Hepatocyte (in vitro differentiated cells): ENCODE measurements around the gene SCN2B. TPM values are rescaled to one million over a fixed set of nuclear protein-coding genes. Genes with fewer than 3 reads are reported as not detected.
"Not testable (repeated sequence)": the region's sequence is repeated elsewhere in the genome, so short reads cannot be mapped to it uniquely, and the experiment has no call there.

Source experiments
- DNase-seq: peaks from one replicate; pipeline ENCODE4 v3.0.0-alpha.2; 2016; ENCODE audit warnings: low spot score
- H2AFZ ChIP-seq: fragments of 200-600 bp; sonication (generic); 2 replicates; pipeline ENCODE4 v1.6.0; 2016; ENCODE audit warnings: antibody characterized with exemption, mild to moderate bottlenecking
- H3K27ac ChIP-seq: fragments of 200-600 bp; sonication (generic); 2 replicates; pipeline ENCODE4 v1.5.1; 2016; ENCODE audit warnings: mild to moderate bottlenecking
- H3K27me3 ChIP-seq: fragments of 200-600 bp; sonication (generic); 2 replicates; pipeline ENCODE4 v1.6.1; 2016
- H3K36me3 ChIP-seq: fragments of 200-600 bp; sonication (generic); replicated peaks from 2 replicates; pipeline ENCODE4 v1.5.1; 2016; ENCODE audit warnings: low read depth; ENCODE audit not compliant: insufficient read depth
- H3K4me1 ChIP-seq: fragments of 200-600 bp; sonication (generic); 2 replicates; pipeline ENCODE4 v1.5.1; 2016; ENCODE audit warnings: mild to moderate bottlenecking, moderate library complexity; ENCODE audit not compliant: insufficient read depth
- H3K4me2 ChIP-seq: fragments of 200-600 bp; sonication (generic); 2 replicates; pipeline ENCODE4 v1.6.0; 2016
- H3K4me3 ChIP-seq: fragments of 200-600 bp; sonication (generic); 2 replicates; pipeline ENCODE4 v1.5.1; 2016; ENCODE audit warnings: mild to moderate bottlenecking
- H3K79me2 ChIP-seq: fragments of 200-600 bp; sonication (generic); 2 replicates; pipeline ENCODE4 v1.6.0; 2017; ENCODE audit warnings: mild to moderate bottlenecking
- H3K9me2 ChIP-seq: fragments of 200-600 bp; sonication (generic); replicated peaks from 2 replicates; pipeline ENCODE4 v1.6.0; 2017; ENCODE audit warnings: mild to moderate bottlenecking; ENCODE audit not compliant: insufficient read depth
- H3K9me3 ChIP-seq: fragments of 200-600 bp; sonication (generic); 2 replicates; pipeline ENCODE4 v1.5.1; 2016; ENCODE audit warnings: low read depth, mild to moderate bottlenecking
- H4K20me1 ChIP-seq: fragments of 200-600 bp; sonication (generic); 2 replicates; pipeline ENCODE4 v1.6.0; 2016; ENCODE audit warnings: mild to moderate bottlenecking; ENCODE audit not compliant: insufficient read depth, poor library complexity, severe bottlenecking
- CTCF ChIP-seq: fragments of 200-600 bp; sonication (generic); IDR thresholded peaks from 2 replicates; pipeline ENCODE4 v1.5.1; 2016; ENCODE audit warnings: antibody characterized with exemption, mild to moderate bottlenecking; ENCODE audit not compliant: poor library complexity
- EZH2 ChIP-seq: fragments of 200-600 bp; sonication (generic); IDR thresholded peaks from 2 replicates; pipeline ENCODE4 v1.6.1; 2016; ENCODE audit warnings: antibody characterized with exemption, mild to moderate bottlenecking, borderline replicate concordance
- EZH2phosphoT487 ChIP-seq: fragments of 200-600 bp; sonication (generic); IDR thresholded peaks from one replicate; pipeline ENCODE4 v1.6.1; 2018; ENCODE audit warnings: antibody characterized with exemption, mild to moderate bottlenecking, low read depth, moderate library complexity; ENCODE audit not compliant: unreplicated experiment, severe bottlenecking
- WGBS: methylation state at CpG from one replicate; pipeline ENCODE4 v1.1.6; 2016; ENCODE audit warnings: low lambda C conversion rate; ENCODE audit errors: missing lambda C conversion rate; 5-methylcytosine and 5-hydroxymethylcytosine counted together
- polyA plus RNA-seq: library from polyadenylated mRNA; unstranded; fragments of >200 nt; fragmentation: Nextera tagmentation; extraction: Ambion mirVana; gene quantifications from 2 replicates; pipeline ENCODE4 v1.2.1, GENCODE V29; 2016
- total RNA-seq: library from RNA; depleted of rRNA; stranded (reverse); fragments of >200 nt; gene quantifications from 2 replicates; pipeline ENCODE4 v1.2.3, GENCODE V29; 2014

Gene SCN2B
- total and polyA plus RNA-seq, 2 experiments from 2014 or later, result 1.1 to 1.2 TPM

GRCh38 chr11:118186346-118187107 is 10.1 kb upstream of the SCN2B start:
- Histone ChIP-seq H4K20me1 (no peaks in the 10 kb centered on the region), H3K4me2 (no peak overlapping the region), H3K27me3 (peaks cover 3% of the 10 kb centered on the region), H3K9me2 (no peaks in the 10 kb centered on the region), H3K4me1 (no peaks in the 10 kb centered on the region), H3K36me3 (no peaks in the 10 kb centered on the region), H3K79me2 (no peaks in the 10 kb centered on the region), H3K4me3 (no peak overlapping the region), H3K9me3 (no peaks in the 10 kb centered on the region), H2AFZ (no peak overlapping the region), H3K27ac (no peak overlapping the region)
- no peak for DNase-seq
- TF ChIP-seq EZH2phosphoT487, result no peak
- TF ChIP-seq EZH2, result no peak
- TF ChIP-seq CTCF, result no peak
- 81% methylated on average over 6 of the region's 6 CpGs for WGBS

GRCh38 chr11:118184784-118185579 is 8.5 kb upstream of the SCN2B start:
- no peaks in the 10 kb centered on the region for H3K9me2 ChIP-seq
- no peak overlapping the region for H3K4me3 ChIP-seq
- peaks cover 3% of the 10 kb centered on the region for H3K27me3 ChIP-seq
- DNase-seq, result no peak
- TF ChIP-seq CTCF (no peak), EZH2 (no peak), EZH2phosphoT487 (no peak)
- H3K9me3 ChIP-seq, result no peaks in the 10 kb centered on the region
- WGBS, result 96% methylated on average over 12 of the region's 12 CpGs
- no peaks in the 10 kb centered on the region for H4K20me1 ChIP-seq
- no peak overlapping the region for H3K27ac ChIP-seq
- no peaks in the 10 kb centered on the region for H3K79me2 ChIP-seq
- H3K4me1 ChIP-seq, result no peaks in the 10 kb centered on the region
- no peak overlapping the region for H2AFZ ChIP-seq
- no peak overlapping the region for H3K4me2 ChIP-seq
- H3K36me3 ChIP-seq, result no peaks in the 10 kb centered on the region

DNA sequence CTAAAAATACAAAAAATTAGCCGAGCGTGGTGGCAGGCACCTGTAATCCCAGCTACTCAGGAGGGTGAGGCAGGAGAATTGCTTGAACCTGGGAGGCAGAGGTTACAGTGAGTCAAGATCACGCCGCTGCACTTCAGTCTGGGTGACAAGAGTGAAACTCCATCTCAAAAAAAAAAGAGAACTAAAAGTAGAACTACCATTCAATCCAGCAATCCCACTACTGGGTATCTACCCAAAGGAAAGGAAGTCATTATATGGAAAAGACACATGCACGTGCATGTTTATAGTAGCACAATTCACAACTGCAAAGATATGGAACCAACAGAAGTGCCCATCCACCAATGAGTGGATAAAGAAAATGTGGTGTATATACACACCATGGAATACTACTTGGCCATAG is 7.3 kb upstream of the SCN2B start:
- not testable (repeated sequence) for H3K4me1 ChIP-seq, H3K27me3 ChIP-seq, H3K79me2 ChIP-seq, H3K9me2 ChIP-seq, H3K4me3 ChIP-seq, DNase-seq, H4K20me1 ChIP-seq, H3K36me3 ChIP-seq, H3K4me2 ChIP-seq, H3K9me3 ChIP-seq, H2AFZ ChIP-seq, H3K27ac ChIP-seq
- WGBS, result 93% methylated on average over 5 of the region's 5 CpGs

GRCh38 chr11:118180300-118180703 is 3.9 kb upstream of the SCN2B start:
- Histone ChIP-seq H3K4me2 (peak overlapping the region; percentile 63), H3K4me1 (peaks cover 2% of the 10 kb centered on the region), H2AFZ (peak overlapping the region; percentile 66), H4K20me1 (no peaks in the 10 kb centered on the region), H3K27ac (no peak overlapping the region), H3K4me3 (no peak overlapping the region), H3K27me3 (peaks cover 22% of the 10 kb centered on the region), H3K9me2 (no peaks in the 10 kb centered on the region), H3K79me2 (no peaks in the 10 kb centered on the region), H3K36me3 (no peaks in the 10 kb centered on the region), H3K9me3 (no peaks in the 10 kb centered on the region)
- WGBS, result 20% methylated on average over 11 of the region's 11 CpGs
- DNase-seq, result peak; percentile 61
- TF ChIP-seq EZH2 (no peak), CTCF (peak; percentile 14)
